ENCODE data around the gene PRR30.

Gene PRR30

GRCh38 chr2:27152796-27153464, 13.7 kb upstream of the PRR30 start:
- DNase-seq = no peak

DNA sequence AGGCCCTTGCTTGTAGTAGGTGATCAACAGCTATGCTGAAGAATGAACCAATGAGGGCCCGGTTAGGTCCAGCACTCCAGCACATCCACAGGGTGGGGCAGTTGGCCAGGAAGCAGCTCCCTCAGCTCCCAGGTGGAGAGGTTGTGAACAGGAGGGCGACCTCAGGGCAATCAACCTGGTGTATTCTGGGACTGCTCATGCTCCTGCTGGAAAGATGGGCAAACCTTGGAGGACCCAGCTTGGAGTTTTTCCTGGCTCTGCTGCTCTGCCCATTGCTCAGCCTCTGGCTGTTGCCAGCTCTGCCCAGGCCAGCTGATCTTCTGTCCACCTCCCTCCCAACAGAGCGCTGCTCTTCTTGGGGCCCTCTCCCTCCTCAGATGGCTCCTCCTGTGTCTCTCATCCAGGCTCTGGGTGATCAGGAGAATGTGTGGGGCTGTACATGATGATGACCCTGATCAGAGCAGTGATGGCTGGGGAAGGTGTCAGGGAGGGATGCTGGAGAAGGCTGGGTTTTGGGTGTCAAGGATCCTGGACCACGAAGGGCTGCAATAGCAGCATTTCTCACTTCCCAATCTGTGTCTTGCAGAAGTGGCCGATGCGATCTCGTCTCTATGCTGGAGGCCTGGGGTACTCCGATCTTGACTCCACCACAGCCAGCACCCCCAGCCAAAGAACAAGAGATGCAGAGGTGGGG, 13.0 kb upstream of the PRR30 start:
- DNase-seq = no peak

DNA sequence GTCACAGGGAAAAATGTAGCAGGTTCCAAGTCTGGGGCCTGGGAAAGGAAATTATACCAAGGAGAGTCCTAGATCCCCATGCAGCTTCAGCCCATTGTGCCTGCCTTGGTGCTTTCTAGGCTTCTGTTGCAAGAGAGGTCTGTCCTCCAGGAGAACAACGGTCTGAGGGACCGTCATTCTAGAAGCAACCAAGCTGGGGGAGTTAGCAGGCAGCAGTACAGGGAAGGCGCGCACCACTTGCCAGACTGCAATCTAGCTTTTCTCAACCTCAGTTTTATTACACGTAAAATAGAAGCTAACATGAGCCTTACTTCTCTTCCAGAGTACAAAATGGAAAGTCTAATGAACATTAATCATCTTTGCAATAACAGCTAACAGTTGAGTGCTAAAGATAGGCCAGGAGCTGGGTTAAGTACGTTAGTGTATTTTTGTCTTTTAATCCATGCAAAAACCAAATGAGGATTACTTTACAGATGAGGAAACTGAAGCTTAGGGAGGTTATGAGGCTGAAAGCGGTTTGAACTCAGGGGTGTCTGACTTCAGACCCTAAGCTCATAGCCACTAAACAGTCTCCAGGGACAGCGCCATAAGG, 11.5 kb upstream of the PRR30 start:
- DNase-seq = no peak

DNA sequence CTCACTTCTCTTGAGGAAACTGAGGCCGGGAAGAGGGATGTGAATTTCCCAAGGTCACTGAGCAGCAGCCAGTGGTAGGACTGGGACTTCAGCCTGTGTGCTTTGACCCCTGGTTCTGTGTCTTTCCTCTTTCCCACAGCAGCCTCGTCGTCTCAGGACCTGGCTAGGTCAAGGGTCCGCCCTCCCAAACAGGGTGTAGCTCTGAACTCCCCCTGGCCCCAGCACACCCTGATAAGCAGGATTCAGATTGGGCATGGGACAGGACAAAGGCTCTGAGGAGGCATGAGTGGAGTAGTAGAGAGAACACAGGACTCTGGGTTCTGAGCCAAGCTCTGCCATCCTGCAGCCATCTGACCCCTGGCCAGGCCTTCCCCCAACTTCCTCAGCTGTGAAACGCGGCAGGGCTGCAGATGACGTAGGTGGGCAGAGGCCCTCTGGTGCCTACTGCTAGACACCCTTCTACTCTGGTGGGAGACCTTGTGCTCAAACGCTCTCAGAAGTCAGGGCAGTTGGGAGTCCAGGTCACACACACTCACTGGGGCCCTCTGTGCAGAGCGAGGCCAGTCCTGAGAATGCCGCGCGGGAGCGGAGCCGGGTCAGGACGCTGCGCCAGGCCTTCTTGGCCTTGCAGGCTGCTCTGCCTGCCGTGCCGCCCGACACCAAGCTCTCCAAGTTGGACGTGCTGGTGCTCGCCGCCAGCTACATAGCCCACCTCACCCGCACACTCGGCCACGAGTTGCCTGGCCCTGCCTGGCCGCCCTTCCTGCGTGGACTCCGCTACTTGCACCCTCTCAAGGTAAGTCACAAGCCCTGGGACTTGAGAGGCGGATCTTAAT, 10.6 kb upstream of the PRR30 start:
- no peak for DNase-seq

DNA sequence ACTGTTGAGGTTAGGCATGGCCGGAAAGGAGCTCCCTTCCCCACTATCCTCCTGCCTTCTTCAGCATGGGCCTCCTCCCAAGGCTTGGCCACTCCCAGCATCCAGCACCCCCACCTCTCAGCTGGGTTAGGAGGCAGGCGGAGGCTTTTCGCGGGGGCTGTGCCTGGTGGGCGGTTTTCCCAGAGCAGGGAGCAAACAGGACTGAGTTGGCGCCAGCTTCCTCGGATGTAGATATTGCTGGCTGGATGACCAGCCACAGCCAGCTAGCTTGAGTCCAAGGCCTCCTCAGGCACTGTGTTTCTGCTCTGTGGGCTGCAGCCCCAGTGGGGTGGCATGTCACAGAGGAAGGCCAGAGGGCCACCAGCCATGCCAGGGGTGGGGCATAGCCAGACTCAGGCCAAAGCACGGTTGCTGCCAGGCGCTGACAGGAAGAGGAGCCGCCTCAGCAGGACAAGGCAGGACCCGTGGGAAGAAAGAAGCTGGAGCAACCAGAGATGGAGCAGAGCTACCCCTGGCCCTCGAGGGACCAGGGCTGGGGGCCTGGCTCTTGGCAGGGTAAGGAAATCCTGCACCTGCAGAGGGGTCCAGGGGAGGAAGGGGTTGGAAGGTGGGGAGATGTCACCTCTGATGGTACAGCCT, 9.7 kb upstream of the PRR30 start, which contains the start of gene TCF23:
TSS of gene TCF23 (plus strand) at position 204 of the 639 bp plus-strand sequence. CDS start at position 334, 130 bp downstream.
- no peak for DNase-seq

GRCh38 chr2:27147935-27148334, 8.7 kb upstream of the PRR30 start:
- DNase-seq = no peak

DNA sequence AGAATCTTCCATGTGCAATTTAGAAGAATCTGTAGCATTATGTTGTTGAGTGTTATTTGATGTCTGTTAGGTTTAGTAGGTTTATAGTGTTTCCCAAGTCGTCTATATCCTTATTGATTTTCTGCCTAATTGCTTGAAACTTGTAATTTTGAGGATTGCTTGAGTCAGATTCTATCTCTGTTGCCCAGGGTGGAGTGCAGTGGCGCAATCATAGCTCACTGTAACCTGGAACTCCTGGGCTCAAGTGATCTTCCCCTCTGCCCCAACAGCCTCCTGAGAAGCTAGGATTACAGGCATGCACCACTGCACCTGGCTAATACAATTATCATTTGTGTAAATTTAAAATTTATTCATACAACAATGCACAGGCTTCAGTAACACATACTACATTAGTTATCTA, 6.5 kb upstream of the PRR30 start:
- no peak for DNase-seq

DNA sequence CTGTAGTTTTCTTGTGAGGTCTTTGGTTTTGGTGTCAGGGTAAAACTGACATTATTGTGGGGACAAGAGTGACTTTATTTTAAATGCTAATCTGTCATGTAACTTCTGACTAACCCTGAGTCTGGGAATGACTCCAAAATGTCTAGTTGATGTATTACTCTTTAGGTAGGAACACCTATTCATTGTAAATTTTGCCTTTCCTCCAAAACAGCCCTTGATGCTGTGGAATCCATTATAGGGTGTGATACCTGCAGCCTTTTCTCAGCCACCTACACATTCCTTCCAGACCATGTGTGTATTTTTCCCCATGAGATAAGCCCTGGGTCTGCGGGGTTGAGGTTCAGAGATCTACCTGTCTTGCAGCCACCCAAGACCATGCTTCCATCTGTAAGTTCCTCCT, 4.1 kb upstream of the PRR30 start:
- no peak for DNase-seq

DNA sequence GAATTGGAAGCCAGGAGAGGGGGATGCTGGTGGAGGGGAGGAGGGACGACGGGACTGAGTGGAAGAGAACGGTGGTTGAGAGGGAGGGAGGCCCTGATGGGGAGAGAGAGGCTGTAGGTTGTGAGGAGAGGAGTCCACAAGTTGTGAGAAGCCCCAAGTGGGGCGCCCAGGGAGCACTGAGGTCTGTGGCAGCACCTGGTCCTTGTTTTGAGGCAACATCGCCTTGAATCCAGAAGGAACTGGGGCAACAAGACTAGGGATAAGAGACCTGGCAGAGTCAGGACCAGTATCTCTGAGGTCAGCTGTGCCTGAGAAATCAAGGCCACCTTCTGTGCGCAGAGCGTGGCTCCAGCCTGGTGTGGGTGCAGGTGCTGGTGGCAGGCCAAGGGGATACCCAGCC, 1.1 kb downstream of the PRR30 start:
- DNase-seq = no peak

DNA sequence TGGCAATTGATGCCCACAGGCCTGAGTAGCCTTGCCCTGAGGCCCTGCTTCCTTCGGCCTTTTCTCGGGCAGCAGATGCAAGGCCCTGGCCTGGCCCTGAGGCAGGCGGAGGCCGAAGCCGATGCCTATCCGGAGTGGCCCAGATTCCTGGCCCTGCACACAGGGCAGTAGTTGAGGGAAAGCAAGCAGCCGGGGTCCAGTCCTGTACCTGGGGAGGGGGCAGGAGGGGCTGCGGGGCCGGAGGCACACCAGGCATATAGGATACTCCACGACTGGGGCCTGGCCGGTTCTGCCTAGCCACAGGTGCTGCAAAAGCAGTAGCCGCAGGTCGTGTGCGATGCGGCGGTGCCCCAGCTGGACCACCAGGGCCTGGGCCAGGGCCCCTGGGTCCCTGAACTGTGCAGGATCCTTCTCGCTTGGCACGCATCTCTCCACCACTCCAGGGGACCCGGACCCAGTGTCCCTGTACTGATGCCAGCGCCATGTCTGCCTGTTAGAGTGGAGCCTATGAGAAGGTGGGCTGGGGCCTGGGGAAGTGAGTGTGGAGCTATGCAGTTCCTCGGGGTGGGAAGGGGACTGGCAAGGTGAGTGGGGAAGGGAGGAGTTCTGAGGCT, 1.8 kb downstream of the PRR30 start:
- DNase-seq = no peak

- no peak for DNase-seq
Measured at GRCh38 chr2:27136751-27137150, 2.5 kb downstream of the PRR30 start.

DNA sequence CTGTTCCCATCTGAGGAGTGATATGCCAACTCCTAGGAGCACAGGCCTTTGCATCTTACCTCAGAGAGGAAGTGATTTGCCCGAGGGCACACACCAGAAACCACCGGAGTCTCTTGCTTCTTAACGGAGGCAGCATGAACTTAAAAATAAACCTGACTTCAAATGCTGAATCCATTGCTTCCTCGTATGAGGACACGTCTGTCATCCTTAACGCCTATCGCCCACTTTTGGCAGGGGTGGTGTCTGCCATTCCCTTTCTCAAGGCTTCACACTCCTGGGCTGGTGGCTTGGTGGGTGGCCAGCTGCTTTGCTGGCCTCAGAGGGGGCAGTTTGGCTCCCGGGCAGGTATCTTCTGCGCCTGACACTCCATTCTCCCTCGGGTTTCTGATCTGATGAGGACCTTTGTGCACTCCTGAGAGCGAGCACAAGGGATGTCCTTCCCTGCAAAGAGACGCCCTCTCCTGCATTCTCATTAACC, 3.7 kb downstream of the PRR30 start:
- DNase-seq = no peak

DNA sequence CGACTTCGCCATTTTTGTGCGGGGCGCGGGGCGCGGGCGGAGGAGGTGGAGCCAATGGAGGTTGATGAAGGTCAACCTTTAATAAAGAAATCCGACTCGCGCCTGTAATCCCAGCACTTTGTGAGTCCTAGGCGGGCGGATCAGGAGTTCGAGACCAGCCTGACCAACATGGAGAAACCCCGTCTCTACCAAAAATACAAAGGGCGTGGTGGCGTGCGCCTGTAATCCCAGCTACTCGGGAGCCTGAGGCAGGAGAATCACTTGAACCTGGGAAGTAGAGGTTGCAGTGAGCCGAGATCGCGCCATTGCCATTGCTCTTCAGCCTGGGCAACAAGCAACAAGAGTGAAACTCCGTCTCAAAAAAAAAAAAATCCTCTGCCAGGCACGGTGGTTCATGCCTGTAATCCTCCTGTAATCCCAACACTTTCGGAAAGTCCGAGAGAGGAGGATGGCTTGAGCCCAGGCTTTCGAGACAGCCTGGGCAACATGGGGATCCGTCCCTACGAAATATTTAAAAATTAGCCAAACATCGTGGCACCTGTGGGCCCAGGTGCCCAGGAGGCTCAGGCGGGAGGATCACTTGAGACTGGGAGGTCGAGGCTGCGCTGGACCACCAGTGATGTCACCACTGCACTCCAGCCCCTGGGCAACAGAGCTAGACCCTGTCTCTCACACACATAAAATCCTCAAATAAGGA, 4.3 kb downstream of the PRR30 start:
- no peak for DNase-seq

DNA sequence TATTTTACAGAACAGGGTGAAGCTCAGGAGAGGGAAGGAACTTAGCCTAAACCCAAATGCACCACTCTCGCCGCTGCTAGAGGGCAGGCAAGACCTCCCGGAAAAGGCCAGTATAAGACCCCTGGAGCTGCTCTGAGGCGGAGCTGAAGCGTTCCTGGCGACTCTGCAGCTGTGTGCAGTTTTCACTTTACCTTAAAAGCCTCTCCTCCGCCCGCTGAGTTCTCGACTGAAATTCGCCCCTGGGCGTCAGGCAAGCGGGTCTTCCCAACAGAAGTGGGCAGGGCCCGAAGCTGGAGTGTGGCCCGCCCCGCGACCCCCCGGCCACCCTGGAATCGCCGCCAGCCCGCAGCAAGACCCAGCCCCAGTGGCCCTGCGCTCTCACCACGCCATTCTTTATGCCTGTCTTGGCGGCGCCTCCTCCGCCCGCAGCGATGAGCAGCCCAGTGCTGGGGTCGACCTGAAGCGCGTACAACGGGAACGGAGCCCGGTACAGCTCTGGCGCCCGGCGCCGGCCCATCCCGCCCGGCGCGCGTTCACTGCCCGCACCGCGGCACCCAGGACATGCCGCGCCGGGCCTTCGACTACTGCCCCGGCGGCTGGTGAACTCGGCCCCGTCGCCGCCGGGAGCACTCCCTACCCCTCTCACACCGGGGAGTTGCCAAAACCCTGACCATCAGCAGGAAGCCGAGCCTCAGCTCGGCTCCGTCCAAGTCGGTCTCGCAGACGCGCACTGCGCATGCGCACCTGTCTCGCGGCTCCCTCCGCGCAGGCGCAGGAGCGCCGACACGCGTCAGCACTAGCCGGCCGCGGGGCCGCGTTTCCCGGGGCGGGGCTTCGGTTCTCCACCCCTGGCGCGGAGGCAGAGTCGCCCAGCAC, 5.1 kb downstream of the PRR30 start, which contains the start of gene PREB:
TSS of gene PREB (minus strand) at position 732 of the 876 bp plus-strand sequence. CDS start at position 517, 215 bp downstream.
- peak; percentile 98 for DNase-seq

DNA sequence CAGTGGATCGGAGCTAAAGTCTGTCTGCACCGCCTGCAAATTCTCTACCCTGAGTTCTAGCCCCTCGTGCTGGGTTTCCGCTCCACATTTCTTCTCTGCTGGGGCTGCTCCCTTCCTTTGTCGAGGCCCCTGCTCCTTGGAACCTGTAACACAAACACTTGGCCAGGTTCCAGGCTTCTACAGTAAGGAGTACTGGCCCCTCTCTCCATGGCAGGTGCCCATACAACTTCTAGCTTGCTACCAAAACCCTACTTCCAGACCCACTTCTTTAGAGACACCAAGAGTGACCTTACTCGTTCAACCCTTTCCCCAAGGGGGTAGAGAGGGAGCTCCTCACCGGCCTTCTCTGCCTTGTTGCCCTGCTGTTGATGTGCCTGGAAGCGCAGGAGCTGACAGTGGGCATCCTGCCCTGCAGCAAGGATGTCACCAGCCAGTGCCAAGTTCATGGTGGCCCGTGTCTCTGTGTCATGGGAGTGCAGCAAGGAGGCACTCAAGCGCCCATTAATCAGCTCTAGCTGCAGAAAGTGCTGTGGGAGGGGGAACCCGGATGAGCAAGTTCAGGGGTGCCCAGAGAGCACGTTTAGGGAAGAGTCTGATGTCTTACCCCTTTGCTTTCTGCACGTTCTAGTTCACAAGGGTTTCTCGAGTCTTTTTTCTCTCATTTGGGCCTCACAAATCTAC, 5.9 kb downstream of the PRR30 start:
- no peak for DNase-seq

GRCh38 chr2:27131429-27131828, 7.8 kb downstream of the PRR30 start:
- DNase-seq = no peak

DNA sequence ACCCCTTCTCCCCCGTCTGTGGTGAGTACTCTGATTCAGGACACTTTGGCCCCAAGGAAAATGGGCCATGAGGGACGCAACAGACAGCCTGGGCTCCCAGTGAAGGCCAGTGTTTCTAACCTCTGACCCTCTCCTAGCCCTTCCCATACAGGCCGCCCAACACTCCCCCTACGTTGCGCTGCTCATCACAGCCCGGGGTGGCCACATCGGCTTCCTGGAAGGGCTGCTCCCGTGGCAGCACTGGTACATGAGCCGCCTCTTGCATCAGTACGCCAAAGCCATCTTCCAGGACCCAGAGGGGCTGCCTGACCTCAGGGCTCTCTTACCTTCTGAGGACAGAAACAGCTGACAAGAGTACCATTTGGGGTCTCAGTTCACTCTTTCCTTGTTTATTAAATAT, 8.8 kb downstream of the PRR30 start:
- no peak for DNase-seq

DNA sequence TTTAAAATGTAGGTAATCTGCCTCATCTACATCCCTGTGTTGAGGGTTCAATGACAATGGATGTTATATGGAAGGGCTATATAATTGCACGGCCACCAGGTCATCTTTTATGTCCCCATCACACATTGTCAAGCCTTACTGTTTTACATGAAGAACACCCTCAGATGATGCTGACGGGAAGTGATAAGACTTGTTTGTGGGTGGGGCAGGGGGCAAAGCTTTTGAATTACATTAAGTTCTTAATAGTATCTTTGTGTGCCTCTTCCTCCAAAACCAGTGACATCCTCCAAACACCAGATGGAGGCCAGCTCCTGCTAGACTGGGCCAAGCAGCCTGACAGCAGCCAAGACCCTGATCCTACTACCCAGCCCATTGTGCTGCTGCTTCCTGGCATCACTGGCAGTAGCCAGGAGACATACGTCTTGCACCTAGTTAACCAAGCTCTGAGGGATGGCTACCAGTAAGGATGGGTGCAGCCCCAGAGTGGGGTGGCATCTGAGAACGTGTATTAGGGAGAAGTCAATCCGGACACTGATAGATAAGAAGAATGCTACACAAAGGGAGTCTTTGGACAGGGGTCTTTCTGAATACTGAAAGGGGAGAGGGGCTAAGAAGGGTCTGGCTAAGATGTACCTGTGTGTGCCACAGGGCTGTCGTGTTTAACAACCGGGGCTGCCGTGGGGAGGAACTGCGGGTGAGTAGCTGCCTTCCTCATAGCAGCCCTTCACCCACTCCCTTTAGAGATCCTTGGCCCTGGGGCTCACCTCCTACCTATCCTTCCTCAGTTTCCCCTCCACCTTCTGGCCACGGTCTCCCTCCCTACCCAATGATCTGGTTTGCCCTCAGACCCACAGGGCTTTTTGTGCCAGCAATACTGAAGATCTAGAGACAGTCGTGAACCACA, 10.3 kb downstream of the PRR30 start:
- no peak for DNase-seq
